ENCODE measurements around the gene MTRF1L.
"Not testable (repeated sequence)": the region's sequence is repeated elsewhere in the genome, so short reads cannot be mapped to it uniquely, and the experiment has no call there.

MTRF1L gene

DNA sequence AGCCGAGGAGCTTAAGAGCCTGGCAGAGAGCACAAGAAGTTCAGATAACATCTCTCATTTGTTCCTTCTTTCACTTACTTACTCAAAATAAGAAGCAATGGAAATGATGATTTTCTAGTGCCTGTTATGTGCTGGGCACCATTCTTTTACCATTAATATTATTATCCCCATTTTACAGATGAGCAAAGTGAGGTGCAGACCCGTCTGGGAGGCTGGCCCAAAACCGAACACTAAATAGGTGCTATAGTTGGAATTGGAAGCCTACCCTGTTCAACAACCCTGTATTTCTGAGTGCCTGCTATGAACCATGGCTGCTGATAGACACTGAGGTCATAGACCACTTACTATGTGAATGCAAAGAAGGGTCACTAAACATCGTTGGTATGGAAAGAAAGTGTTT is 25.0 kb upstream of the MTRF1L start:
- ATAC-seq (ENCODE audit: low read depth) (no peak), DNase-seq (ENCODE audit: low spot score in 2 of 2) (no peak)
- H3K4me1 Mint-ChIP-seq = peaks cover 11% of the 10 kb centered on the region
- H3K27me3 Mint-ChIP-seq = peaks cover 22% of the 10 kb centered on the region
- H3K4me3 Mint-ChIP-seq = no peak overlapping the region
- no peak overlapping the region for H3K27ac Mint-ChIP-seq
- H3K9me3 Mint-ChIP-seq = no peaks in the 10 kb centered on the region
- no peaks in the 10 kb centered on the region for H3K36me3 Mint-ChIP-seq

DNA sequence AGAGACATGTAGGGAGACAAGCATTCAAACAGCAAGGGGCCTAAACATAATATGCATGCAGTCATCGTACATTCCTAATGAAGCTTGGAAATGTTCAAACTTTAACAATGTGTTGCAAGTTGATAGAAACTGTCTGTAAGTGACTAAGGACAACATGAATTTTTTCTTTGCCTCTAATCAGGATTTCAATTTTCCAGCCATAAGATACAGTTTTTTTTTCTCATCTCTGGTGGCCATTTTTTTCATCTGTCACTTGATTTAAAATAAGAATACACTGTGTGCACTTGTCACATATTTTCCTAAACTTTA is 22.2 kb upstream of the MTRF1L start:
- H3K4me1 Mint-ChIP-seq = peaks cover 4% of the 10 kb centered on the region
- H3K4me3 Mint-ChIP-seq = no peak overlapping the region

GRCh38 chr6:153023977-153024708 is 21.6 kb upstream of the MTRF1L start:
- H3K9me3 Mint-ChIP-seq = no peaks in the 10 kb centered on the region
- DNase-seq (ENCODE audit: low spot score in 2 of 2) (peak; percentile 38 to 59), ATAC-seq (ENCODE audit: low read depth) (peak; percentile 92)
- H3K27me3 Mint-ChIP-seq = peaks cover 22% of the 10 kb centered on the region
- H3K4me1 Mint-ChIP-seq = peaks cover 4% of the 10 kb centered on the region
- H3K27ac Mint-ChIP-seq = no peak overlapping the region
- H3K36me3 Mint-ChIP-seq = no peaks in the 10 kb centered on the region
- no peak overlapping the region for H3K4me3 Mint-ChIP-seq

More for the DNA sequence above, 22.2 kb upstream of the MTRF1L start:
- ATAC-seq (ENCODE audit: low read depth) = no peak
- Mint-ChIP-seq H3K36me3 (no peaks in the 10 kb centered on the region), H3K27ac (no peak overlapping the region), H3K9me3 (no peaks in the 10 kb centered on the region), H3K27me3 (peaks cover 18% of the 10 kb centered on the region)
- no peak for DNase-seq (ENCODE audit: low spot score in 2 of 2)

DNA sequence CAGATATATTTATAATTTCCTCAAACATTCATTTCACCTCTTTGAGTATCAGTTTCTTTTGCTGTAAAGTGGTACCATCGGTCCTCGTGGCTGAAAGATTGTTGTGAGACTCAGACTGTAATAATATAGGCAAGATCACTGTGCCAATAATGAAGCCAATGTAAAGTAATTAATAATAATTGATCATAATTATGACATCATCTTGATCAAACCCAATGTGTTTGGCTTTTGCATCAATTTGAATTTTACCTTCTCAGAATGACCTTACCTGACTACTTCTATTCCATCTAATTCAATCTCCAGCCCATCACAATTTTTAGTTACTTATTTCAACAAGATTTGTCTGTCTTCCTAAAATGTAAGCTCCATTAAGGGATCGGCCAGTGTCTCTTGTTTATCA is 15.8 kb upstream of the MTRF1L start:
- H3K4me1 Mint-ChIP-seq = no peaks in the 10 kb centered on the region
- no peaks in the 10 kb centered on the region for H3K9me3 Mint-ChIP-seq
- DNase-seq (ENCODE audit: low spot score in 2 of 2) (no peak), ATAC-seq (ENCODE audit: low read depth) (no peak)
- H3K27ac Mint-ChIP-seq = no peak overlapping the region
- H3K27me3 Mint-ChIP-seq = peaks cover 14% of the 10 kb centered on the region
- H3K4me3 Mint-ChIP-seq = no peak overlapping the region
- H3K36me3 Mint-ChIP-seq = no peaks in the 10 kb centered on the region

- no peaks in the 10 kb centered on the region for H3K36me3 Mint-ChIP-seq
- no peaks in the 10 kb centered on the region for H3K9me3 Mint-ChIP-seq
- H3K27me3 Mint-ChIP-seq = peaks cover 14% of the 10 kb centered on the region
- ATAC-seq (ENCODE audit: low read depth) = no peak
- DNase-seq (ENCODE audit: low spot score in 2 of 2) = no peak
- no peak overlapping the region for H3K4me3 Mint-ChIP-seq
- H3K27ac Mint-ChIP-seq = no peak overlapping the region
- H3K4me1 Mint-ChIP-seq = no peaks in the 10 kb centered on the region
Observed at GRCh38 chr6:153016846-153017245, 14.3 kb upstream of the MTRF1L start.

DNA sequence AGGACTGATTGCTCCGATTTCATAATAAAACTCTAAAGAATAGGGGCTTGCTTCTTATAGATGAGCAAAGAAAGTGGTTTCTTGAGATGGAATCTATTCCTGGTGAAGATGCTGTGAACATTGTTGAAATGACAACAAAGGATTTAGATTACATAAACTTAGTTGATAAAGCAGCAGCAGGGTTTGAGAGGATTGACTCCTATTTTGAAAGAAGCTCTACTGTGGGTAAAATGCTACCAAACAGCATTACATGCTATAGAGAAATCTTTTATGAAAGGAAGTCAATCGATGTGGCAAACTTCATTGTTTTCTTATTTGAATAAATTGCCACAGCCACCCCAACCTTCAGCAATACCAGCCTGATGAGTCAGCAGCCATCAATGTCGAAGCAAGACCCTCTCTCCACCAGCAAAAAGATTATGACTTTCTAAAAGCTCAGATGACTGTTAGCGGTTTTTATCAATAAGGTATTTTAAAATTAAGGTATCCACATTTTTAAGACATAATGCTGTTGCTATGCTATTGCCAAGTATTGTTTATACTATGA is 12.7 kb upstream of the MTRF1L start:
- Mint-ChIP-seq H3K4me1 (no peaks in the 10 kb centered on the region), H3K4me3 (no peak overlapping the region), H3K9me3 (no peaks in the 10 kb centered on the region), H3K27ac (no peak overlapping the region), H3K36me3 (no peaks in the 10 kb centered on the region), H3K27me3 (peaks cover 11% of the 10 kb centered on the region)
- no peak for ATAC-seq (ENCODE audit: low read depth)
- no peak for DNase-seq (ENCODE audit: low spot score in 2 of 2)

DNA sequence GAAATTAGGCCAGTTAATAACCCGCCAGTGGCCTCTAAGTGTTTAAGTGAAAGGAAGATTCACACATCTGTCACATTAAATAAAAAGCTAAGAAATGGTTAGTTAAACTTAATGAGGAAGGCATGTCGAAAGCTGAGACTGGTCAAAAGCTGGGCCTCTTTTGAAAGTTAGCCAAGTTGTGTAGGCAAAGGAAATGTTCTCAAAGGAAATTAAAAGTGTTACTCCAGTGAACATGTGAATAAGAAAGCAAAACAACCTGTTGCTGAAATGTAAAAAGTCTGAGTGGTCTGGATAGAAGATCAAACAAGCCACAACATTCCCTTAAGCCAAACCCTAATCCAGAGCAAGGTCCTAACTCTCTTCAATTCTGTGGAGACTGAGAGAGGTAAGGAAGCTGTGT is 10.9 kb upstream of the MTRF1L start:
- Mint-ChIP-seq H3K4me3 (no peak overlapping the region), H3K27ac (no peak overlapping the region), H3K4me1 (no peaks in the 10 kb centered on the region), H3K9me3 (no peaks in the 10 kb centered on the region), H3K36me3 (no peaks in the 10 kb centered on the region), H3K27me3 (peaks cover 8% of the 10 kb centered on the region)
- no peak for ATAC-seq (ENCODE audit: low read depth)
- no peak for DNase-seq (ENCODE audit: low spot score in 2 of 2)

- H3K27ac Mint-ChIP-seq = no peak overlapping the region
- no peak overlapping the region for H3K4me3 Mint-ChIP-seq
- DNase-seq (ENCODE audit: low spot score in 2 of 2) (no peak), ATAC-seq (ENCODE audit: low read depth) (no peak)
- H3K36me3 Mint-ChIP-seq = no peaks in the 10 kb centered on the region
- no peaks in the 10 kb centered on the region for H3K9me3 Mint-ChIP-seq
- no peaks in the 10 kb centered on the region for H3K4me1 Mint-ChIP-seq
- H3K27me3 Mint-ChIP-seq = peaks cover 6% of the 10 kb centered on the region
Observed at GRCh38 chr6:153012856-153013255, 10.3 kb upstream of the MTRF1L start.

DNA sequence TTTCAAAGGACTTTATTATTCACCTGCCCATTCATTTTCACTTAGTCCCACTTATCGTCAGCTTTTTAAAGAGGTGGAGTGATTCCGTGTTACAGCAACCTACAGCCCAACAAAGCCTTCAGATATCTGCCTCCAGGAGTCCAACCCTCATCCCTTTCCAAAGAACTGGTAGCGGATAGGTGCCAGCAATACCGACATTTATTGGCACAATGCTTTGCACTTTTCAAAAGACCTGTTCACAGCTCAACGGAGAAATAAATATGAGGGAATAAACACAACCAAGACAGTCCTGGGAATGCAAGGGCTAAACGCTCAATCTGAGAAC is 819 bp upstream of the MTRF1L start:
- no peaks in the 10 kb centered on the region for H3K9me3 Mint-ChIP-seq
- H3K4me3 Mint-ChIP-seq = peak overlapping the region; percentile 99
- ATAC-seq (ENCODE audit: low read depth) (peak; percentile 4), DNase-seq (ENCODE audit: low spot score in 2 of 2) (no peak)
- H3K4me1 Mint-ChIP-seq = peaks cover 37% of the 10 kb centered on the region
- peak overlapping the region; percentile 97 for H3K27ac Mint-ChIP-seq
- peaks cover 7% of the 10 kb centered on the region for H3K36me3 Mint-ChIP-seq
- H3K27me3 Mint-ChIP-seq = no peaks in the 10 kb centered on the region

DNA sequence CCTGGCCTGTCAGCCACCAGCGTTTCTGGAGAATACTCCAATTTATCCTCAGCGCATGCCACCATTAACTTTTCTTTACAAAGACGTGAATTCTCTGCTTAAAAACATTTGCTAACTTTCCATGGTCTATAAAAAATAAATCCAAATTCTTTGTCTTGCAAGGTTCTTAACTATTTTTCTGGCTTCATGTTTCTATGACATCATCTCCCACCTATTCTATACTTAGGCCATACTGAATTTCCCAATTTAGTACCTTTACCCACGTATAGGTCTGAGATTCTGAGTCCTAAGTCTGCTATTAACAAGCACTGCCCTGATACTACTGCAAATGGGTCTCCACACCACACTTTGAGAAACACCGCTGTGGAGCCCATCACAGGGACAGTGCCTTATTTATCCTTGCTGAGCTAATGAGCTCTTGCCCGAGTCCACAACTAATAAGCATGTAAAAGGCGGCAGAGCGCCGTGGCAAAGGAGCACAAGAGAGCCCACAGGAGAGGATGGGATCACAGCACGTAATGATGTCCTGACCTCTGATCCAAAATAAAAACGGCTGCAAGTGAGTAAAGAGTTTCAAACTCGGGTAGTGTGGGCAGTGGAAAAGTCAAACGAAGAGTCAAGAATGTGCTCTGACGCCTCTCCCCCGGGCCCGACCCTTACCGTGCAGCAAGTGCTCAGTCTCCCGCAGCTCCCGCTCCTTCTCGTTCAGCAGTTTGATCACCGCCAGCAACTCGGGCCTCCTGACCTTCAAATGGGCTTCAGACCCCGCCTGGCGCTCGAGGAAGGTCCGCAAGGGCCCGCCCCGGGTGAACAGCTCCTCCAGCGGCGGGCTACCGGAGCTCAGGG is 519 bp downstream of the MTRF1L start:
- peak; percentile 5 for ATAC-seq (ENCODE audit: low read depth)
- H3K36me3 Mint-ChIP-seq = peaks cover 9% of the 10 kb centered on the region
- H3K4me1 Mint-ChIP-seq = peaks cover 37% of the 10 kb centered on the region
- H3K4me3 Mint-ChIP-seq = peak overlapping the region; percentile 99
- DNase-seq (ENCODE audit: low spot score in 2 of 2) = no peak
- no peaks in the 10 kb centered on the region for H3K9me3 Mint-ChIP-seq
- H3K27ac Mint-ChIP-seq = peak overlapping the region; percentile 97
- no peaks in the 10 kb centered on the region for H3K27me3 Mint-ChIP-seq

GRCh38 chr6:153000790-153001189 is 1.7 kb downstream of the MTRF1L start:
- not testable (repeated sequence) for ATAC-seq (ENCODE audit: low read depth); H3K27me3 Mint-ChIP-seq; DNase-seq (ENCODE audit: low spot score in 2 of 2); H3K4me3 Mint-ChIP-seq; H3K9me3 Mint-ChIP-seq
- peak overlapping the region; percentile 97 for H3K27ac Mint-ChIP-seq
- H3K36me3 Mint-ChIP-seq = peaks cover 15% of the 10 kb centered on the region
- H3K4me1 Mint-ChIP-seq = peaks cover 43% of the 10 kb centered on the region

GRCh38 chr6:153000243-153000642 is 2.3 kb downstream of the MTRF1L start:
- Mint-ChIP-seq H3K9me3 (no peaks in the 10 kb centered on the region), H3K36me3 (peaks cover 15% of the 10 kb centered on the region), H3K27me3 (no peaks in the 10 kb centered on the region), H3K4me3 (no peak overlapping the region), H3K4me1 (peaks cover 43% of the 10 kb centered on the region), H3K27ac (peak overlapping the region; percentile 48)
- no peak for DNase-seq (ENCODE audit: low spot score in 2 of 2)
- no peak for ATAC-seq (ENCODE audit: low read depth)

GRCh38 chr6:152999538-152999937 is 3.0 kb downstream of the MTRF1L start:
- not testable (repeated sequence) for DNase-seq (ENCODE audit: low spot score in 2 of 2); H3K27me3 Mint-ChIP-seq; H3K4me3 Mint-ChIP-seq; ATAC-seq (ENCODE audit: low read depth); H3K9me3 Mint-ChIP-seq
- Mint-ChIP-seq H3K4me1 (peaks cover 43% of the 10 kb centered on the region), H3K36me3 (peaks cover 15% of the 10 kb centered on the region), H3K27ac (peak overlapping the region; percentile 48)

DNA sequence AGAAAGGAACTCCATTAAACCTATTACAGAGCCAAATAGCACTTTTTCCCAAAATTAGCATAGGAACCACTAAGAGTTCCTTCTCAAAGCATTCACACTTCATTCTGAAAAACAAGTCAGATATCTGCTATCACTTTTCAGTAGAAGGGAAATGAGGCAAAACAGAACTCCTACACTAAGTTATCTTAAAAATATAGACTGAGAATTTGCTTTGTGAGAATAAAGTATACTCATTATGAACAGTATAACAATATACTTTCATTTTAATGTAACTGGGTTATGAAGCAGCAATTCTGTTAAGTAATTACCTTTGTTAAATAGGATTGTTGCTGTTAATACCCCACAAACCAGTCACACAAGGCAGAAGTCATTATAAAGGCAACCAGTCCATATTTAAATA is 8.7 kb downstream of the MTRF1L start:
- Mint-ChIP-seq H3K9me3 (no peaks in the 10 kb centered on the region), H3K36me3 (peaks cover 13% of the 10 kb centered on the region), H3K4me1 (peaks cover 6% of the 10 kb centered on the region), H3K27me3 (no peaks in the 10 kb centered on the region), H3K4me3 (no peak overlapping the region), H3K27ac (peak overlapping the region; percentile 53)
- no peak for ATAC-seq (ENCODE audit: low read depth)
- no peak for DNase-seq (ENCODE audit: low spot score in 2 of 2)

All from memory B cell (primary cell).